ENCODE data around the gene MRPL16. TPM values are rescaled to one million over a fixed set of nuclear protein-coding genes. Genes with fewer than 3 reads are reported as not detected.

Gene MRPL16
- total RNA-seq, 1 experiment from 2014 or later, result 123 TPM

- intact Hi-C loops (cut with micrococcal nuclease), result no loop called here
- no peaks in the 10 kb centered on the region for H3K9me3 ChIP-seq (ENCODE audit: low read length)
- 0 out of 2 replicates have a peak, but pooled peaks cover 3% of the 10 kb centered on the region for H3K9me2 ChIP-seq (replicated peaks; ENCODE audit: low read length)
- H3K4me2 ChIP-seq (ENCODE audit: low read length), result no peak overlapping the region
- no peak overlapping the region for H3K9ac ChIP-seq (ENCODE audit: low read length)
- ATAC-seq, result no peak
- no peaks in the 10 kb centered on the region for H3F3A ChIP-seq (ENCODE audit: low read length, unreplicated experiment)
- H3K4me3 ChIP-seq (ENCODE audit: low read length), result no peak overlapping the region
- no peaks in the 10 kb centered on the region for H3K27me3 ChIP-seq (ENCODE audit: low read length)
- no TSS peak for BruUV-seq (replicated peaks)
- no peak overlapping the region for H3K27ac ChIP-seq (ENCODE audit: low read length)
- POLR2A ChIA-PET (ENCODE audit: unreplicated experiment), result no interaction called here
- no peaks in the 10 kb centered on the region for H3K79me2 ChIP-seq (ENCODE audit: low read length)
- no peak overlapping the region for H2AFZ ChIP-seq (ENCODE audit: low read length)
- H3K36me3 ChIP-seq (ENCODE audit: low read depth, low read length), result no peaks in the 10 kb centered on the region
- CTCF ChIA-PET, result no interaction called here
- TF ChIP-seq EZH2phosphoT487 (IDR thresholded peaks at IDR 0.05; ENCODE audit: borderline replicate concordance, low read length) (no peak), CTCF (conservative IDR thresholded peaks at IDR 0.05; ENCODE audit: low read depth, low read length) (no peak), EZH2 (IDR thresholded peaks at IDR 0.05; ENCODE audit: low read length, unreplicated experiment) (no peak)
- no peaks in the 10 kb centered on the region for H3K4me1 ChIP-seq (ENCODE audit: insufficient read depth, low read length)
- no peaks in the 10 kb centered on the region for H4K20me1 ChIP-seq (ENCODE audit: low read length)
- no peak for DNase-seq
Observed at GRCh38 chr11:59846556-59846955, 36.0 kb upstream of the MRPL16 start.

GRCh38 chr11:59845399-59845798, 34.8 kb upstream of the MRPL16 start, which contains the start of gene CBLIF:
Gene CBLIF, minus strand, starts transcription at chr11:59845499. Its CDS starts 46 bp downstream, at chr11:59845453.
- Histone ChIP-seq H3K79me2 (ENCODE audit: low read length) (no peaks in the 10 kb centered on the region), H3K27ac (ENCODE audit: low read length) (no peak within 1 kb of the TSS), H3K27me3 (ENCODE audit: low read length) (no peaks in the 10 kb centered on the region), H2AFZ (ENCODE audit: low read length) (no peak within 1 kb of the TSS), H3K4me3 (ENCODE audit: low read length) (no peak within 1 kb of the TSS), H3K9ac (ENCODE audit: low read length) (no peak within 1 kb of the TSS), H3K4me2 (ENCODE audit: low read length) (no peak within 1 kb of the TSS), H3K9me3 (ENCODE audit: low read length) (no peaks in the 10 kb centered on the region), H4K20me1 (ENCODE audit: low read length) (no peaks in the 10 kb centered on the region), H3K4me1 (ENCODE audit: insufficient read depth, low read length) (no peaks in the 10 kb centered on the region), H3K9me2 (replicated peaks; ENCODE audit: low read length) (0 out of 2 replicates have a peak, but pooled peaks cover 5% of the 10 kb centered on the region), H3F3A (ENCODE audit: low read length, unreplicated experiment) (no peaks in the 10 kb centered on the region), H3K36me3 (ENCODE audit: low read depth, low read length) (no peaks in the 10 kb centered on the region)
- TF ChIP-seq EZH2 (IDR thresholded peaks at IDR 0.05; ENCODE audit: low read length, unreplicated experiment), result no peak
- TF ChIP-seq CTCF (conservative IDR thresholded peaks at IDR 0.05; ENCODE audit: low read depth, low read length), result no peak
- no peak for TF ChIP-seq EZH2phosphoT487 (IDR thresholded peaks at IDR 0.05; ENCODE audit: borderline replicate concordance, low read length)
- ChIA-PET POLR2A (ENCODE audit: unreplicated experiment) (no interaction called here), CTCF (no interaction called here)
- intact Hi-C loops (cut with micrococcal nuclease), result no loop called here
- ATAC-seq (no peak), DNase-seq (no peak)
- no TSS peak for BruUV-seq (replicated peaks)

- no peak overlapping the region for H2AFZ ChIP-seq (ENCODE audit: low read length)
- no peak overlapping the region for H3K4me2 ChIP-seq (ENCODE audit: low read length)
- H3K9me3 ChIP-seq (ENCODE audit: low read length), result no peaks in the 10 kb centered on the region
- CTCF ChIA-PET, result no interaction called here
- no peak overlapping the region for H3K27ac ChIP-seq (ENCODE audit: low read length)
- BruUV-seq (replicated peaks), result no TSS peak
- no peak overlapping the region for H3K9ac ChIP-seq (ENCODE audit: low read length)
- no peak for DNase-seq
- POLR2A ChIA-PET (ENCODE audit: unreplicated experiment), result no interaction called here
- intact Hi-C loops (cut with micrococcal nuclease), result no loop called here
- H3K27me3 ChIP-seq (ENCODE audit: low read length), result no peaks in the 10 kb centered on the region
- no peaks in the 10 kb centered on the region for H3K79me2 ChIP-seq (ENCODE audit: low read length)
- H3K36me3 ChIP-seq (ENCODE audit: low read depth, low read length), result no peaks in the 10 kb centered on the region
- TF ChIP-seq EZH2phosphoT487 (IDR thresholded peaks at IDR 0.05; ENCODE audit: borderline replicate concordance, low read length), result no peak
- no peak for TF ChIP-seq CTCF (conservative IDR thresholded peaks at IDR 0.05; ENCODE audit: low read depth, low read length)
- TF ChIP-seq EZH2 (IDR thresholded peaks at IDR 0.05; ENCODE audit: low read length, unreplicated experiment), result no peak
- ATAC-seq, result no peak
- no peaks in the 10 kb centered on the region for H3F3A ChIP-seq (ENCODE audit: low read length, unreplicated experiment)
- no peaks in the 10 kb centered on the region for H3K4me1 ChIP-seq (ENCODE audit: insufficient read depth, low read length)
- 0 out of 2 replicates have a peak, but pooled peaks cover 5% of the 10 kb centered on the region for H3K9me2 ChIP-seq (replicated peaks; ENCODE audit: low read length)
- no peaks in the 10 kb centered on the region for H4K20me1 ChIP-seq (ENCODE audit: low read length)
- no peak overlapping the region for H3K4me3 ChIP-seq (ENCODE audit: low read length)
Observed at GRCh38 chr11:59842316-59842715, 31.7 kb upstream of the MRPL16 start.

Data from PC-3 (cell line).